Activated B cell treated with CpG ODN at 0.5 μM for 24 hours (primary cell): ENCODE measurements around the gene IZUMO4. TPM values are rescaled to one million over a fixed set of nuclear protein-coding genes. Genes with fewer than 3 reads are reported as not detected.
A peak's percentile ranks its signal among the peaks of the same experiment; 100 is the strongest.

ENCODE experiments used
- ATAC-seq: fragments of 200-7000 bp; cut with Tn5 transposase; one replicate; pipeline ENCODE4 v1.10.0; 2021; ENCODE audit warnings: low read depth, mild to moderate bottlenecking, moderate library complexity
- CTCF ChIA-PET: fragments of 350-600 bp; sonication (Branson Sonifier 250); formaldehyde crosslinking; loops from one replicate; lab custom pipeline; 2021; ENCODE audit warnings: antibody characterized with exemption; lab: Charles Lee
- POLR2A ChIA-PET: fragments of 350-600 bp; sonication (Branson Sonifier 250); formaldehyde crosslinking; loops from one replicate; lab custom pipeline; 2021; ENCODE audit warnings: antibody characterized with exemption; lab: Charles Lee
- DNase-seq: peaks from one replicate; pipeline ENCODE4 v3.0.0; 2022
- H3K27ac Mint-ChIP-seq: one replicate; pipeline ENCODE4 v1.8.0; 2020; ENCODE audit warnings: mixed read lengths
- H3K27me3 Mint-ChIP-seq: one replicate; pipeline ENCODE4 v1.8.0; 2021; ENCODE audit warnings: mixed read lengths
- H3K36me3 Mint-ChIP-seq: one replicate; pipeline ENCODE4 v1.8.0; 2021; ENCODE audit warnings: low read depth, mixed read lengths
- H3K4me1 Mint-ChIP-seq: one replicate; pipeline ENCODE4 v1.8.0; 2021; ENCODE audit warnings: mixed read lengths
- H3K4me3 Mint-ChIP-seq: one replicate; pipeline ENCODE4 v1.8.0; 2020; ENCODE audit warnings: mild to moderate bottlenecking, mixed read lengths
- H3K9me3 Mint-ChIP-seq: one replicate; pipeline ENCODE4 v1.8.0; 2020; ENCODE audit warnings: mixed read lengths
- CTCF ChIP-seq: fragments of 200-600 bp; IDR thresholded peaks from one replicate; pipeline ENCODE4 v1.8.0; 2022; ENCODE audit warnings: antibody characterized with exemption, mild to moderate bottlenecking
- intact Hi-C: fragments of 100-400 bp; cut with micrococcal nuclease; formaldehyde crosslinking; loops from one replicate; pipeline ENCODE4 v1.15.1; 2024
- total RNA-seq: library from RNA; stranded (reverse); gene quantifications from 2 replicates; pipeline ENCODE4 v1.2.3, GENCODE V29; 2022

IZUMO4 gene
- total RNA-seq, 1 donor from 2014 or later: 78.6 TPM

- ChIA-PET POLR2A (interaction anchor here (21.6 to 59.1 kb wide), 2 partner anchors 19 to 26 kb away, joined by 490 to 2723 read pairs; partner anchors contain the start of genes IZUMO4 and MOB3A), CTCF (interaction anchor here (1.5 kb wide), 1 partner anchor 38 kb away, joined by 3 read pairs; no protein-coding TSS in a partner anchor)
- H3K4me3 Mint-ChIP-seq: no peak overlapping the region
- no peaks in the 10 kb centered on the region for H3K27me3 Mint-ChIP-seq
- H3K27ac Mint-ChIP-seq: peak overlapping the region; percentile 59
- intact Hi-C loops: no loop called here
- no peak for DNase-seq
- TF ChIP-seq CTCF: no peak
- H3K36me3 Mint-ChIP-seq: no peaks in the 10 kb centered on the region
- peaks cover 73% of the 10 kb centered on the region for H3K4me1 Mint-ChIP-seq
- no peak for ATAC-seq
- no peaks in the 10 kb centered on the region for H3K9me3 Mint-ChIP-seq
Observed at GRCh38 chr19:2056837-2057192, 39.9 kb upstream of the IZUMO4 start.

GRCh38 chr19:2057484-2058469 lies 38.9 kb upstream of the IZUMO4 start:
- ATAC-seq (no peak), DNase-seq (no peak)
- H3K4me3 Mint-ChIP-seq: no peak overlapping the region
- TF ChIP-seq CTCF: no peak
- H3K27me3 Mint-ChIP-seq: no peaks in the 10 kb centered on the region
- ChIA-PET CTCF (interaction anchor here (1.2 to 1.5 kb wide), 3 partner anchors 12 to 39 kb away, joined by 3 read pairs; no protein-coding TSS in a partner anchor), POLR2A (interaction anchor here (21.6 to 59.1 kb wide), 2 partner anchors 20 to 25 kb away, joined by 490 to 2723 read pairs; partner anchors contain the start of genes IZUMO4 and MOB3A)
- no peaks in the 10 kb centered on the region for H3K9me3 Mint-ChIP-seq
- intact Hi-C loops: no loop called here
- H3K4me1 Mint-ChIP-seq: peaks cover 72% of the 10 kb centered on the region
- H3K27ac Mint-ChIP-seq: peak overlapping the region; percentile 59
- H3K36me3 Mint-ChIP-seq: no peaks in the 10 kb centered on the region

GRCh38 chr19:2058570-2059421 lies 37.9 kb upstream of the IZUMO4 start:
- no peak overlapping the region for H3K27ac Mint-ChIP-seq
- peak overlapping the region; percentile 32 for H3K4me3 Mint-ChIP-seq
- intact Hi-C loops: no loop called here
- DNase-seq (no peak), ATAC-seq (no peak)
- peaks cover 69% of the 10 kb centered on the region for H3K4me1 Mint-ChIP-seq
- POLR2A ChIA-PET: interaction anchor here (0.7 to 59.1 kb wide), 3 partner anchors 21 to 842 kb away, joined by 3 to 2723 read pairs (median 490); partner anchors contain the start of genes IZUMO4, MOB3A and ZNF57
- H3K9me3 Mint-ChIP-seq: no peaks in the 10 kb centered on the region
- no peak for TF ChIP-seq CTCF
- no peaks in the 10 kb centered on the region for H3K36me3 Mint-ChIP-seq
- no peaks in the 10 kb centered on the region for H3K27me3 Mint-ChIP-seq
- CTCF ChIA-PET: interaction anchor here (1.2 kb wide), 2 partner anchors 11 to 38 kb away, joined by 3 read pairs; no protein-coding TSS in a partner anchor

- ChIA-PET CTCF (no interaction called here), POLR2A (interaction anchor here (0.7 to 59.1 kb wide), 5 partner anchors 7 to 841 kb away, joined by 3 to 2723 read pairs (median 130); partner anchors contain the start of genes IZUMO4, MKNK2, MOB3A and ZNF57)
- no peak for DNase-seq
- ATAC-seq: no peak
- Mint-ChIP-seq H3K4me1 (peaks cover 62% of the 10 kb centered on the region), H3K36me3 (no peaks in the 10 kb centered on the region), H3K9me3 (no peaks in the 10 kb centered on the region), H3K4me3 (peak overlapping the region; percentile 87), H3K27me3 (no peaks in the 10 kb centered on the region), H3K27ac (peak overlapping the region; percentile 93)
- intact Hi-C loops: loop anchor here (1.0 kb wide), 1 partner anchor 10 kb away; no protein-coding TSS in a partner anchor
- no peak for TF ChIP-seq CTCF
Observed at GRCh38 chr19:2059422-2060201, 37.1 kb upstream of the IZUMO4 start.
